Smooth muscle cell (in vitro differentiated cells): ENCODE data around the gene DAND5. TPM values are rescaled to one million over a fixed set of nuclear protein-coding genes. Genes with fewer than 3 reads are reported as not detected.

Experiments
- DNase-seq: peaks from one replicate; lab custom pipeline; 2025; ENCODE audit not compliant: unreplicated experiment; lab: John Stamatoyannopoulos, UW
- H2AFZ ChIP-seq: fragments of 200-600 bp; sonication (generic); 2 replicates; pipeline ENCODE4 v1.6.0; 2016; ENCODE audit warnings: antibody characterized with exemption, low read depth, mild to moderate bottlenecking
- H3F3A ChIP-seq: fragments of 200-600 bp; sonication (generic); 2 replicates; pipeline ENCODE4 v1.6.0; 2017; ENCODE audit warnings: antibody characterized with exemption, low read depth
- H3K27ac ChIP-seq: fragments of 200-600 bp; sonication (generic); 2 replicates; pipeline ENCODE4 v1.5.1; 2016; ENCODE audit warnings: low read depth, mild to moderate bottlenecking
- H3K27me3 ChIP-seq: fragments of 200-600 bp; sonication (generic); 2 replicates; pipeline ENCODE4 v1.6.1; 2016; ENCODE audit warnings: low read depth, mild to moderate bottlenecking
- H3K36me3 ChIP-seq: fragments of 200-600 bp; sonication (generic); 2 replicates; pipeline ENCODE4 v1.5.1; 2016; ENCODE audit warnings: low read depth
- H3K4me1 ChIP-seq: fragments of 200-600 bp; sonication (generic); 2 replicates; pipeline ENCODE4 v1.5.1; 2016; ENCODE audit warnings: low read depth
- H3K4me2 ChIP-seq: fragments of 200-600 bp; sonication (generic); 2 replicates; pipeline ENCODE4 v1.6.0; 2016; ENCODE audit warnings: mild to moderate bottlenecking
- H3K4me3 ChIP-seq: fragments of 200-600 bp; sonication (generic); 2 replicates; pipeline ENCODE4 v1.5.1; 2016; ENCODE audit warnings: mild to moderate bottlenecking
- H3K79me2 ChIP-seq: fragments of 200-600 bp; sonication (generic); 2 replicates; pipeline ENCODE4 v1.6.0; 2016; ENCODE audit warnings: low read depth, mild to moderate bottlenecking
- H3K9ac ChIP-seq: fragments of 200-600 bp; sonication (generic); 2 replicates; pipeline ENCODE4 v1.6.0; 2016; ENCODE audit warnings: low read depth
- H3K9me3 ChIP-seq: fragments of 200-600 bp; sonication (generic); replicated peaks from 2 replicates; pipeline ENCODE4 v1.5.1; 2016; ENCODE audit warnings: low read depth
- H4K20me1 ChIP-seq: fragments of 200-600 bp; sonication (generic); 2 replicates; pipeline ENCODE4 v1.6.0; 2016; ENCODE audit warnings: low read depth
- CTCF ChIP-seq: fragments of 200-600 bp; sonication (generic); IDR thresholded peaks from 2 replicates; pipeline ENCODE4 v1.5.1; 2017; ENCODE audit warnings: borderline replicate concordance, mild to moderate bottlenecking, antibody characterized with exemption; ENCODE audit not compliant: insufficient read depth, poor library complexity, severe bottlenecking
- WGBS: methylation state at CpG from one replicate; pipeline ENCODE4 v1.1.7; 2016; ENCODE audit warnings: low lambda C conversion rate; 5-methylcytosine and 5-hydroxymethylcytosine counted together
- polyA plus RNA-seq: library from polyadenylated mRNA; unstranded; fragments of >200 nt; fragmentation: Nextera tagmentation; extraction: Ambion mirVana; gene quantifications from 2 replicates; pipeline ENCODE4 v1.2.1, GENCODE V29; 2016
- total RNA-seq: library from RNA; depleted of rRNA; stranded (reverse); fragments of >200 nt; gene quantifications from 2 replicates; pipeline ENCODE4 v1.2.3, GENCODE V29; 2014

DAND5 gene
- total and polyA plus RNA-seq, 2 experiments from 2014 or later = not detected

- Histone ChIP-seq H3K9me3 (no peaks in the 10 kb centered on the region), H3K9ac (no peak overlapping the region), H3K27me3 (peaks cover 71% of the 10 kb centered on the region), H3K79me2 (no peaks in the 10 kb centered on the region), H3K27ac (no peak overlapping the region), H3K4me1 (no peaks in the 10 kb centered on the region), H3K36me3 (no peaks in the 10 kb centered on the region), H3K4me2 (no peak overlapping the region), H3K4me3 (no peak overlapping the region), H2AFZ (no peak overlapping the region), H4K20me1 (peaks cover 32% of the 10 kb centered on the region), H3F3A (no peaks in the 10 kb centered on the region)
- DNase-seq = no peak
- WGBS = 93% methylated on average over 15 of the region's 15 CpGs
- TF ChIP-seq CTCF = no peak
These were observed 33.7 kb downstream of the DAND5 start for GRCh38 chr19:13003081-13003480.

GRCh38 chr19:13004273-13004672, 34.9 kb downstream of the DAND5 start:
- Histone ChIP-seq H3K36me3 (no peaks in the 10 kb centered on the region), H3K4me1 (no peaks in the 10 kb centered on the region), H2AFZ (no peak overlapping the region), H3K9ac (no peak overlapping the region), H3K4me3 (no peak overlapping the region), H3K4me2 (no peak overlapping the region), H3K79me2 (no peaks in the 10 kb centered on the region), H3K27ac (no peak overlapping the region), H4K20me1 (peaks cover 44% of the 10 kb centered on the region), H3K27me3 (peaks cover 77% of the 10 kb centered on the region), H3K9me3 (no peaks in the 10 kb centered on the region), H3F3A (no peaks in the 10 kb centered on the region)
- no peak for DNase-seq
- TF ChIP-seq CTCF = no peak
- WGBS = 84% methylated on average over 7 of the region's 7 CpGs

- peaks cover 81% of the 10 kb centered on the region for H3K27me3 ChIP-seq
- no peak overlapping the region for H2AFZ ChIP-seq
- H3K4me3 ChIP-seq = no peak overlapping the region
- no peaks in the 10 kb centered on the region for H3K36me3 ChIP-seq
- WGBS = 89% methylated on average over 4 of the region's 4 CpGs
- no peak overlapping the region for H3K27ac ChIP-seq
- H3K79me2 ChIP-seq = no peaks in the 10 kb centered on the region
- no peaks in the 10 kb centered on the region for H3K9me3 ChIP-seq
- DNase-seq = no peak
- no peaks in the 10 kb centered on the region for H3F3A ChIP-seq
- H3K4me1 ChIP-seq = no peaks in the 10 kb centered on the region
- H4K20me1 ChIP-seq = peaks cover 53% of the 10 kb centered on the region
- no peak overlapping the region for H3K9ac ChIP-seq
- no peak for TF ChIP-seq CTCF
- H3K4me2 ChIP-seq = no peak overlapping the region
These were observed 35.9 kb downstream of the DAND5 start for GRCh38 chr19:13005253-13005652.

- TF ChIP-seq CTCF = no peak
- WGBS = 81% methylated on average over 12 of the region's 12 CpGs
- no peak overlapping the region for H3K4me2 ChIP-seq
- H3K9me3 ChIP-seq = no peaks in the 10 kb centered on the region
- H3K79me2 ChIP-seq = no peaks in the 10 kb centered on the region
- H3K9ac ChIP-seq = no peak overlapping the region
- H3K27ac ChIP-seq = no peak overlapping the region
- no peaks in the 10 kb centered on the region for H3K4me1 ChIP-seq
- no peak overlapping the region for H3K4me3 ChIP-seq
- no peak overlapping the region for H2AFZ ChIP-seq
- H3K27me3 ChIP-seq = peaks cover 84% of the 10 kb centered on the region
- peaks cover 60% of the 10 kb centered on the region for H4K20me1 ChIP-seq
- no peaks in the 10 kb centered on the region for H3K36me3 ChIP-seq
- DNase-seq = no peak
- no peaks in the 10 kb centered on the region for H3F3A ChIP-seq
These were observed 36.5 kb downstream of the DAND5 start for GRCh38 chr19:13005861-13006370.
